GM18511 (cell line): Measurements from ENCODE around the gene INSC.

Experiments
- ATAC-seq: cut with Tn5 transposase; IDR thresholded peaks from one replicate; pipeline ENCODE4 v1.9.1; 2021; ENCODE audit warnings: mild to moderate bottlenecking, moderate library complexity; ENCODE audit not compliant: unreplicated experiment

The INSC gene

GRCh38 chr11:15145615-15146014 lies 30.9 kb downstream of the INSC start:
- no peak for ATAC-seq

- no peak for ATAC-seq
These were observed 31.7 kb downstream of the INSC start for GRCh38 chr11:15146271-15147003.

- no peak for ATAC-seq
These were observed 33.4 kb downstream of the INSC start for GRCh38 chr11:15148169-15148568.

- ATAC-seq = no peak
These were observed 34.3 kb downstream of the INSC start for GRCh38 chr11:15149050-15149449.

- no peak for ATAC-seq
These were observed 35.8 kb downstream of the INSC start for GRCh38 chr11:15150507-15150906.

- no peak for ATAC-seq
These were observed 38.5 kb downstream of the INSC start for GRCh38 chr11:15153231-15153630.

GRCh38 chr11:15157181-15157580 lies 42.5 kb downstream of the INSC start:
- no peak for ATAC-seq

GRCh38 chr11:15157606-15158137 lies 42.9 kb downstream of the INSC start:
- no peak for ATAC-seq

GRCh38 chr11:15158351-15159015 lies 43.8 kb downstream of the INSC start:
- no peak for ATAC-seq

- ATAC-seq = peak; percentile 90
These were observed 44.4 kb downstream of the INSC start for GRCh38 chr11:15159085-15159484.

GRCh38 chr11:15161790-15162189 lies 47.1 kb downstream of the INSC start:
- no peak for ATAC-seq

GRCh38 chr11:15163136-15163535 lies 48.4 kb downstream of the INSC start:
- no peak for ATAC-seq

- no peak for ATAC-seq
These were observed 51.5 kb downstream of the INSC start for GRCh38 chr11:15166204-15166603.

- ATAC-seq = no peak
These were observed 55.3 kb downstream of the INSC start for GRCh38 chr11:15169815-15170551.

- ATAC-seq = no peak
These were observed 56.0 kb downstream of the INSC start for GRCh38 chr11:15170698-15171097.

GRCh38 chr11:15171956-15172355 lies 57.2 kb downstream of the INSC start:
- no peak for ATAC-seq

- ATAC-seq = no peak
These were observed 61.1 kb downstream of the INSC start for GRCh38 chr11:15175831-15176230.

GRCh38 chr11:15176646-15177163 lies 62.0 kb downstream of the INSC start:
- ATAC-seq = no peak

- ATAC-seq = no peak
These were observed 62.8 kb downstream of the INSC start for GRCh38 chr11:15177491-15177890.

GRCh38 chr11:15178214-15178613 lies 63.5 kb downstream of the INSC start:
- ATAC-seq = no peak

GRCh38 chr11:15179167-15179566 lies 64.4 kb downstream of the INSC start:
- ATAC-seq = no peak
